Medulla oblongata (tissue), 1 donor: ENCODE measurements around the gene SYT15.
A peak's percentile ranks its signal among the peaks of the same experiment; 100 is the strongest.
"Not testable (repeated sequence)": the region's sequence is repeated elsewhere in the genome, so short reads cannot be mapped to it uniquely, and the experiment has no call there.

Source experiments
- DNase-seq: peaks from one replicate; pipeline ENCODE4 v3.0.0-alpha.2; 2015; ENCODE audit errors: extremely low spot score

Gene SYT15

DNA sequence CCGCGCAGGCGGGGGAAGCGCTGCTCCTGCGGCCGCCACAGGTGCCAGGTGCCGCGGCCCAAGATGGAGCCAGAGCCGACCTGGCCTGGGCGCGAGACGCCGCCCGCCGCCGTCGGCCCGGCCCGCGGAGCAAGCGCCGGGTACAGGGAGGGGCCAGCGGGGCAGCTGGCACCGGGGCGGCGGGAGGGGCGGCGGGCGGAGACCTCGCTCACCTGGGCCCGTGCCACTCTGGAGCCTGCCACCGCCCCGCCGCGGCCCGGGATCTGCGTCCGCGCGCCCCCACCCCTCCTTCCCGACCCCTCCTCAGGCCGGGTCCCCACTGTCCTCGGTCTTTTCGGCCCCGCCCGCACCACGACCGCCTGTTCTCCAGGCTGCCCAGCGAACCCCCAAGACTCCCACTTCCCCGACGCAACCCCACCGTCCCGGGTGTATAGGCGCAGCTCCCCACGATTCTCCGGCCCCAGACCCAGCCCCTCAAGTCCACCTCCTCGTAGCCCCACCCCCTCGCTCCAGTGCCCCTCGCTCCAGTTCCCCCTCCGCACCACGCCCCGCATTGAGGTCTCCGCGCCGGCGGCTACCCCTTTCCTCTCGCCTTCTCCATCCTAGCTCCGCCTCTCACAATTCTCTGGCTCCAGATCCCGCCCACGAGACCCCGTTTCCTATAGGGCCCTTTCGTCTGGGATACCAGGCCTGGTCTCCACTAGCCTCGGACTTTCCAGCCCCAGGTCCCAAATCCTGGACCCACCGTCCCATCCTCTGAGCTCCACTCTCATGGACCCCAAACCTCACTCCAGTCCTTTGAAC lies 22.2 kb upstream of the SYT15 start, which contains the start of gene GPRIN2:
Gene GPRIN2, minus strand, starts transcription at position 144 of the 804 bp plus-strand sequence. CDS start 5,922 bp downstream, outside the sequence.
- no peak for DNase-seq

DNA sequence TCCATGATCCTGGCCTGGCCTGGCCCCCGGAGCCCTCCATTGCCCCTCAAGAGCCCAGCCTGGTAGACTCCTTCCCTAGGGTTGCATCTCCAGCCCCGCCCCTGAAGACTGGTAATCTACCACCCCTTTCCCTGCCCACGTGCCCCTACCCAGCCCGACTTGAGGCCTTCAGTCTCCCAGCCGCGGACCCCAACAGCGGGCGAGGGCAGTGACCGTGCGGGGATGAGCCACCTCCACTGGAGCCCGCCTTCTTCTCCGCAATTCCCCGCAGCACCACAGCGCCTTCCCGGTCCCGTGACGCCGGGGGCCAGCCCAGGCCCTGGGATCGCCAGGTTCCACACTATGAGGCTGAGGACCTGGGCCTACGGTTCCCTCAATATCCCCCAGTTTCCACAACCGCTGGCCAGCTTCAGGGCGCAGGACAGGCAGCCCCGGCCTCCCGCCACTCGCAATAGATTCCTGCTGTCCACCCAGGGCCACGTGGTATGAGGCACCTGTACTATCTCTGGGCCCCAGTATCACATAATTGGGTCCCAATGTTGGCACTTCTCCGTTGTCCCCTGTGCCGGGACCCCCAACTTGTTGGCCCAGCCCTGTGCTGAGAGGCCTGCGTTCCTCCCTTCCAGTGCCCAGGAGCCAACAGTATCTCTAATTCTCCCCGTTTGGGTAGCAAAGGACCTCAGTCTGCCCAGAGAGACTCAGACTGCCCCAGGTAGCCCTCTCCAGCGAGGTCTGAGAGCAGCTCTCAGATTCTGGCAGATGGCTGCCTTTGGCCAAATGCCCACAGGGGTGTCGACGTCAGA lies 21.4 kb upstream of the SYT15 start:
- no peak for DNase-seq

DNA sequence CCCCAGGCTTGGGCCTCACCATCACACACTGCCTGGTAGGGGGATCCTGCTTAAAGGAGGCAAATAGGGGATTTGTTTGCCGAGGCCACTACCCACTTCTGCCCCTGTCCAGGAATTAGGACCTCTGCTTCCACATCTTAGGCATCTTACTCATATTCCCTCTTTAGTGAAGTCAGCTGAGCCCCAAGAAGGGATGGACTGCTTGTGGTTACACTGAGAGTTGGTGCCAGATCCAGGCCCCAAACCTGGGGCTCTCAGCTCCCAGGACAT lies 20.9 kb upstream of the SYT15 start:
- no peak for DNase-seq

DNA sequence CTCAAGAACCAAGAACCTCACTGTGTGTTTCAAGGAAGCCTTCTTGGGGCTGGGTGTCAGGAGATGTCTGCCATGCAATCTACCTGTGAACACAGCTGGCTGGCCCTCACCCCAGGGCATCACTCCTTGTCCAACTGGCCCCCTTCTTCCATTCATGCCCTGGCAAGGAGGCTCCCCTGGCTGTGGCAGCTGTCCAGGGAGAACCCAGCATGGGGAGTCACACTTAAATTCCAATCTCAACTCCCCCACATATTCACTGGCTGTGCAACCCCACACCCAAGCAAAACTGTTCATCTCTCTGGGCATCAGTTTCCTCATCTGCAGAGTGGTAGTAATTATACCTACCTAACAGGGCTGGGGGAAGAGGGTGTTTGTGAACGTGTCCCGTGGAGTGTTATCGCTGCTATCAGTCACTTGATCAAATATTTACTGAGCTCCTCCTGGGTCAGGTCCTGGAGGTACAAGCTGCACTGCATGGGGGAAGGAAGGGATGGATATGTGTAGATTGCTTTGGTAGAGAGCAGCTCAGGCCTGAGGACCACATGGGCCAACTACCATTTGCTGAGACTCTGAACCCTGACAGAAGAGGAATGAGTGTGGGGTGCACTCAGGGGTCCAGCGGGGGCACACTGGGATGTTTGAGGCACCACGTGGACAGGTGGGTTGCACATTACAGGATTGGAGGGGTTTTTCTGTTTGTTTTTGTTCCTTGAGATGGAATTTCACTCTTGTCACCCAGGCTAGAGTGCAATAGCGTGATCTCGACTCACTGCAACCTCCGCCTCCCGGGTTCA lies 20.3 kb upstream of the SYT15 start:
- no peak for DNase-seq

DNA sequence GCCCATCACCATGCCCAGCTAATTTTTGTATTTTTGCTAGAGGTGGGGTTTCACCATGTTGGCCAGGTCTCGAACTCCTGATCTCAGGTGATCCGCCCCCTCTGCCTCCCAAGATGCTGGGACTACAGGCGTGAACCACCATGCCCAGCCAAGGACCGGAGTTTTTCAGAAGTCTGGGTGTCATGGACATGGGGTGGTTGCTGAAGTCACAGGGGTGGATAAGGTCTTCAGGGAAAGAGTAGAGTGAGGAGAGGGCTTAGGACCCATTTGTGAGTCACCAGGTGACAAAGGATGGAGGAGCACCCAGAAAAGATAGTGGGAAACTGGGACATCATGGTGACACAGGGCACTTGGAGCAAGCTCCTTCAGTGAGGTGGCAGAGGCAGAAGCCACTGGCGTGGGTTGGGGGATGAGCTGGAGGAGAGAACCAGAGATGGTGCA lies 19.7 kb upstream of the SYT15 start:
- no peak for DNase-seq

DNA sequence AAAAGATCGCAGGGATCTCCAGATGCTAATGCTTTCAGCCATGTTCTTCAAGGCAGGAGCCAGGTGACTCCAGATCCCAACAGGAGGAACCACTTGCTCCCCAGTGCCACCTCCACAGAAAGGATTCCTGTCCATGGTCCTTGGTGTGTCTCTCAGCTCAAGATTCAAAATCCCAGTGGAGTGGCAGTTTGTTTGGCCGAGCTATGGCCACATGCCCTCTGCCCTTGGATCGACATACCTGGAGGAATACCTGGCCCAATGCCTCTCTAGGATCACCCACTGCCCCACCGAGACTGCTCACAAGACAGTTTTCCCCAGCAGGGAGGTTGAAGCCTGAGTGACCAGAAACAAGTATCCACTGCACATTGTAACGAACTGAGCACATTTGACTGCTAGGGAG lies 18.5 kb upstream of the SYT15 start:
- DNase-seq = no peak

DNA sequence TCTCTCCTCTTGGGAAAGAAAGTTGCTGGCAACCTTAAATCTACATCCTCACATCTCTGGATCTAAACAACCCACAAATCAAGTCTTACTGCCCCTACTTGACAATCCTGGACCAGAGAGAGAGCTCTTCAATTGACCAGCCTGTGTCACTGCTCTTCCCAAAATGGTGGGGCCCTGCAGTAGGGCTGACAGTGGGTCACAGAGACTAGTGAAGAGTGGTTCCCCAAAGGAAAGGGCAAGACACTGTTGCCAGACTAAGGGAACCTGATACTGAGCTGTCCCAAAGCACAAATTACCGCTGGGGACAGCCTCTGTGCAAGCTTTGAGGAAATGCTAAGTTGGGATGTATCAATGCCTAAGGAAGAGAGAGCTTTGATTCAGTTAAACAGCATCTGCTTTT lies 18.0 kb upstream of the SYT15 start:
- DNase-seq = no peak

DNA sequence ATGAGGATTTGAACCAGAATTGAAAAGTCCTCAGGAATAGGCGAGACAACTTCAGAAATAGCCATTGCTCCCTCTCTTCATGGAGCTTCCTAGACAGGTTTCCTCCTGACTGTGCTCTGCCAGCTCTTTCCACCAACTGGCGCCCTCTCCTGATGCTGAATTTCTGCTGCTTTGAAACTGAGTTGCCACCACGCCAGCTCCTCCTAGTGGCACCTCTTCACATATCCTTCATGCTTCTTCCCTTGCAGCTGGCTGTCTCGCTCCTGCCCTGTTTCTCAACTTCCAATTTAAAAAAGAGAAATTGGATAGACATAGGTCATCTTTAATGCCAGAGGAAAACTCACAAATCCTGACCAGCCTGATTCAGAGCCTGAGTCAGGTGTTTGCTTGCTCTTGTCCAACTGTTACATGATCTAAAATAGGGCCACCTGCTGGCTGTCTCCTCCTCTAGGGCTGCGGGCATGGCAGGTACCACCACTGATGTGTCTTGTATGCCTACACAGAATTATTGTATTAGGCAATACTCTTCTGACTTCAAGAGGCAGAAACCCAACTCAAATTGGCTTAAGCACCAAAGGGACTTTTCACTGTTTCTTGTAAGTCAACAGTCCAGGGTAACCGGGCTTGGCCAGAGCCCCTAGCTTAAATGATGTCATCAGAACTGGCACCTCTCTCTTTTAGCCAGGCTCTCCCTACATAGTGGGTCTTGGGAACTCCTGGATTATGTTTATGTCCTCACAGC lies 13.2 kb upstream of the SYT15 start:
- peak; percentile 85 for DNase-seq

DNA sequence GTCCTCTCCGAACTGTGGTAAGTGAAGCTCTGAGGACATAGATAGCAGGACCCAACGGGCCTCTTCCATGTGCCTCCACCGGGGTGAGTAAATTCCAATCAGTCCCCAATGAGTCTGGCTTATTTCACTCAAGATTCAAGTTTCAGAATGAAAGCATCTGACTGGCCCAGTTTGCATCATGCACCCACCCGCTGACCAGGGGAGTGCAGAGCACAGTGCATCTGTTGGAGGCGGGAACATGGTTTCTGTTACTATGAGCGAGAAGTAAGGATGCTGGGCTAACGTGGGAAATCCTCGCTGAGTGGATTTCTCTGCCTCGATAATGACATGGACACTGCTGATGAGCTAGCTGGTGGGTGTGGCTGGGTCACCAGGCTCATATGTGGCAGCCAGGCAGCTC lies 11.8 kb upstream of the SYT15 start:
- DNase-seq = not testable (repeated sequence)

DNA sequence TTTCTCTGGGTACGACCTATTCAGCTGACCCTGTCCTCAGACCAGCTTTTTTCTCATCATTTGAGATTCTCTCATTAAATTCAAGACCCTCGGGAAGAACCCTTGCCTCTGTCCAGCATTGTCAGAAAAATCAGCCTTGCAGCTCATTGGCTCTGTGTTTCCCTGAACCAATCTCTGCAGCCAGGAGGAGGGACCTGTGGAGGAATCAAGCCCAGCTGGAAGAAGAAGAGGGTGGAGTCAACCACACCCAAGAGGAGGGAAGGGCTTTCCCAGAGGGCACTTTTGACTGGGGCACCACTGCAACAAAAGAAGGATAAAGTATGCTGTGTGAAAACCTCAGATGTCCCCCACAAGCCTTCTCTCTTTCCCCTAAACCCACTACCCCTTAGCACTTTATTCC lies 8.3 kb upstream of the SYT15 start:
- not testable (repeated sequence) for DNase-seq

DNA sequence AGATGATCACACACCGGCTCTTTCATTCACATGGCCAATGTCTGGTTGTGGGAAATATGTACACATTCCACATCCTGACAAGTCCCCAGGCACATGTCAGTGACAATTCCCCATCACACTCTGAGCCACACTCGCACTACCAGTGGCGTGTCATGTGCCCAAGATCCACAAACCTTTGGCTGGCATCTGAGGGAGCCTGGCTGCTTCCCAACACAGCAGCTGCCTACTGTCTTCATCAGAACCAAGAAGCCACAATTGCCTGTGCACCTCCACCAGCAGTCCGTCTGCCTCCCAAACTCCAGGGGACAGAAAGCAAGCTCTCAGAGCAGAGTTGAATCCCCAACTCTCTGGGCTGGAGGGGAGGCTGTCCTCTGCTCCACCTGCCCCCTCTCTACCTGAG lies 6.2 kb upstream of the SYT15 start:
- DNase-seq = not testable (repeated sequence)

DNA sequence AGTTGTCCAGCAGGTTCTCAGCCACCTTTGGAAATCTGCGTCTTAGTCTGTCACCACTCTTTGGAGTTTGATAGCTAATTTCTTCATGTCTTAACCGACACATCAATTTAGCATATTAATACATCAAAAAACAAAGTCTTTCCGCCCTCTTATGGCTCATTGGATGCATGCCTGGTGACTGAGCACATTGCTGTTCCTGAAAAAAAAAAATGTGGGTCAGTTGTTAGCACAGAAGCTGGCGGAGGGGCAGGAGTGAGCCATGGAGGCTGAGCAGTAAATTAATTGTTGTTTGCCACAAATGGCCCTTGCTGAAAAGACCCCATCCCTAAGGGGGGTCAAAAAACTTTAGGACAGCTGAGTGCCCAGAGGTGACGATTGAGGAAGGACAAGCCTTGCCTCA lies 5.6 kb upstream of the SYT15 start:
- not testable (repeated sequence) for DNase-seq

DNA sequence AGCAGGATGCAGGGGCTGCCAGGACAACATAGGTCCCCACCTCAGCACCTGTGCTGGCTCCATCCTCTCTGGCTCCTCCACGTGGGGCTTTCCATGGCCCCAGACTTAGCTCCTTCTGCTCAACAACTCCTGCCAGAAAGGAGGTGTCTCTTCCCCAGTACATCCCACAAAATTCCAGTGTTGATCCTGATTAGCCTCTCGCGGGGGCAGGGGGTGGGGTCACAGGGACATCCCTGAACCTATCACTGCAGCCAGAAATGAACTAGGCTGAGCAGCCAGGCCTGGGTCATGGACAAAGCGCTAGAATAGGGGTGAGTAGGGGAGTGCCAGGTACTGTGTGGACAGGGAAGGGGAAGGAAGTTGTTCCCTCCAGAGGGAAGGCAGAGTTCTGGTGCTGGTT lies 5.0 kb upstream of the SYT15 start:
- DNase-seq = not testable (repeated sequence)

DNA sequence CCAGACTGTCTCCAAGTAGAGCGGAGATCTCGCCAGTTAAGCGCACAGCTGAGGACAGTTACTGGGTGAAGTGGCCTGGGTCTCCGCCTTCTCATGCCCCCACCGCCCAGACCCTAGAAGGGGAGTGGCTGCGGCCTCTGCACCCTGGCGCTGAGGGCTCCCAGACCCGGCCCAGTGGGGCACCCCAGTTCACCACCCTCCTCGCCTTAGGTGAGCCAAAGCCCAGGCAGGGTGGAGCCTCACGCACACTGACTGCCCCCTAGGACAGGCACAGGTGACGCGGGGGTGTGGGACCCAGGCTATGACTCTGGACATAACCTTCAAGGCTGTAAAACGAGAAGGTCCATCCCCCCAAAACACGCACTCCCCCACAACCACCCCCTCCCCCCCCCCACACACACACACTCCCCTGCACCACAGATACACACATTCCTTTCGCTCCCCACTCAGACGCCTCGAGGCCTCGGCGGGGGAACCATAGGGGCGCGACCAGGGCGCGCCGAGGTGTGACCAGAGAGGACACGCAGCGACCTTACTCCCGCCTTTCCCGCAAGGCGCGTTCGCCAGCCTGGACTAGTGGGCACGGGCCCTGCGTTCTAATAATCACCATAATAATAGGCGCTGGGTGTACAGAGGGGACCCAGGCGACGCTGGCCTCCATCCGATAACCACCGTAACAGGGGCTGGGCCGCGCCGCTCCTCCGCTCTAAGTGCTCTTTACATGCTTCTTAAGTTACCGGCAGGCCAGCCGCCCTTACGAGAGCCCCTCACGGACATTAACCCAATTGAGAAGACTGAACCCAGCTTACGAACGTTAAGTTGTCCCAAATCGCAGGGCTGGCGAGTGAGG lies 1.1 kb upstream of the SYT15 start:
- not testable (repeated sequence) for DNase-seq

DNA sequence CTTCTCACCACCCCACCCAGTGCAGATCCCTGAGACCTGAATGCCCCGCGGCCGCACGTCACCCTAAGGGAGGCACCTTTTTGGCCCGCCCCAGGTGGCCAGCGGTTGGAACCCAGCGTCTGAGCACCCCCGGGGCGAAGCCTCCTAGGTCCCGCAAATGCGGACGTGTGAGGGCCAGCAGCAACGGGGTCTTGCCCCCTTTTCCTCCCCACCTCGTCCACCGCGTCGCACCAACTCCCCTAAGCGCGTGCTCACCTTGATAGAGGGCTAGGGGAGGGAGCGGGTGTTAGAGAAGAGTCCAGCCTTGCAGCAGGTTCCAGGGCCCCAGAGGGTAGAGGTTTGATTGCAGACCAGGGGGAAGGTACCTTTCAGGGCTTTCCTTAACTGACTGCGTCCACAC lies 450 bp downstream of the SYT15 start:
- DNase-seq = not testable (repeated sequence)

DNA sequence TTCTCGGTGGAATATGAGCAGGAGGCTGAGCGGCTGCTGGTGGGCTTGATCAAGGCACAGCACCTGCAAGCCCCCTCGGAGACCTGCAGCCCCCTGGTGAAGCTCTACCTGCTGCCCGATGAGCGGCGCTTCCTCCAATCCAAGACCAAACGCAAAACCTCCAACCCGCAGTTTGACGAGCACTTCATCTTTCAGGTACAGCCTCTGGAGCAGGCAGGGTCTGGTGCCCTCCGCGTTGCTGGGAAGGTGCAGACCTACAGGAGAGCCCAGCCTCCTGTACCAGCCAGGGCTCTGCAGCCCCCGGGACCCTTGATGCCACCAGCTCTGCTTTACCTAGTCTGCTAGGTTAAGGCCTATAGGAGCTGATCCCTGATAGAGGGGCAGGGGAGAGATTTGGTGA lies 3.1 kb downstream of the SYT15 start:
- DNase-seq = not testable (repeated sequence)

DNA sequence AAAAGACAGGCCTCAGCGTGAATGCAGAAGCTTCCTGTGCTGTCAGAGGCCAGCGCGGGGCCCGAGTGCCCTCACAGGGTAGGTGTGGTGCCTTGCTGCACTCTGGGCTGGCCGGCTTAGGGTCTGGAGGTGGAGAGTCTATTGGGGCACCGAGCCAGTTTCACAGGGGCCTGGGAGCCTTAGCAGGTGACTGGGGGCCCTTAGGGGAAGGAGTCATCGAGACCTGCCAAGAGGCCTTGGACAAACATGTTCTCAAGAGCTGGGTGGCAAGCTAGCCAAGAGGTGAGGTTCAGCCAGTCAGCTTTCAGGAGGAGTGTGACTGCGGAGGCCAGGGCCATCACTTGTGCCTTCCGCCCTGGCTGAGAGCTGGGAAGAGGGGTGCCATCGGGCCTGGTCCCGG lies 3.6 kb downstream of the SYT15 start:
- DNase-seq = not testable (repeated sequence)

DNA sequence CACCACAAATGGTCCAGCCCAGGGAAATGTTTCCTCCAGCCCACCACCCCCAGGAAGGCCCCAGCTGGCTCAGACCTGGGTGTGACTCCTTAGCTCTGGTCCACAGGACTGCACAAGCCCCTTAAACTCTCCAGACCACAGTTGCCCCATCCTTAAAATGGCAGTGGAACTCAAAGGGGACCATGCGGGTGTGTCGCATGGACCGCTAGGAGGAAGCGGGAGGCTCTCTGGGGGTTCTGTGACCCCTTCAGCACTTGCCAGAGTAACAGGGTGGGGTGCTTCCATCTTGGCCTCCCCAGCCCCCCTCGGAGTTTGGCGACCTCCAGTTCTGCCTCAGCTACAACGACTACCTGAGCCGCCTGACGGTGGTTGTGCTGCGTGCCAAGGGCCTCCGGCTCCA lies 5.3 kb downstream of the SYT15 start:
- not testable (repeated sequence) for DNase-seq

DNA sequence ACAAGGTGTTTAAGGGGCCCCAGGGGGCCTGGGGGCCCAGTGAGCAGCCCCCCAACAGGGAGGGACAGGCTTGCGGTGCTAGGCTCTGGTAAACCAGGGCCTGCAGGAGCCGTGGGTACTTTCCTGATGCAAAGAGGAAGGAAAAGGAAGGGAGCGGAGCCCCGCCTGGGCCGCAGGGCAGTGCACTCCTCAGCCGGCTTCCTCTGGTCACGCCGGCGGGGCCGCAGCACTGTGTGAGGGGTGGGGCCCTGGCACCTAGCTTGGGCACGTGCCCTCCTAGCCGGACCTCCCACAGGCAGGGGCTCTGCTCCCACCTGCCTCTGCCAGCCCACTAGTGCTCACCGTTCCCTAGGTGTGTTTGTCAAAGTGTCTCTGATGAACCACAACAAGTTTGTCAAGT lies 6.3 kb downstream of the SYT15 start:
- DNase-seq = not testable (repeated sequence)

DNA sequence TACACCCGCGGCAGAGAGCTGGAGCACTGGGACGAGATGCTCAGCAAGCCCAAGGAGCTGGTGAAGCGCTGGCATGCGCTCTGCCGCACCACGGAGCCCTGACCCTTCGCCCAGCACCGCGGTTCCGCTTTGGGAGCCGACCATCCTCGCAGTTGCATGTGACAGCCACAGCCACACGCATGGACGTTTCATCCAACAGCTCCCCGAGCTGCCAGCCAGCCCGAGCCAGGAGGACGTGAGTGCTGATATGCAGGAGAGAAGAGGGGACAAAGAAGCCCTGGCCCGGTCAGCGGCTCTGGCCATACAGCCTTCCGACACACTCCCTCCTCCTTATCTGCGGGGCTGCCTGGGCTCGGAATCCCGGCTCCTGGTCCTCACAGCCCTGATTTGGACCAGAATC lies 8.6 kb downstream of the SYT15 start:
- DNase-seq = not testable (repeated sequence)

DNA sequence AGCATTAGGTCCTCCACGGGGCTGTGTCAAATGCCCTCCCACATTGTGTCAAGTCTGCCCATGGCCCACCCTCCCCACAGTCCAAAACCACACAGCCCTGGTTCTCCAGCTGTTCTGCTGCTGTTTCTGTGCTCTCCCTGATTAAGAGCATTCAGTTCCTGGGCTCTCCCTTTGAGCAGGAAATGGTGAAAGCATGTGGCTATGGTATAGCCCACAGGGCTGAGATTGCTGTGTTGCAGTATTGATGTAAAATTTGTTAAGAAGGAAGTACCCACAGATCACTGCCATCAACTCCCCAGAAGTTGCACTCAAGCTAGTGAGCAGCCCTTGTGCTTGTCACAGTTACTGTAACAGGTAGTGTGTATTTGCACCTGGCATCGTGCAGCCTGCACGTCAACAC lies 9.3 kb downstream of the SYT15 start:
- not testable (repeated sequence) for DNase-seq
